ENCODE measurements around the gene RAB21. TPM values are rescaled to one million over a fixed set of nuclear protein-coding genes. Genes with fewer than 3 reads are reported as not detected.

RAB21 gene
- total and polyA plus RNA-seq, 2 of the 4 experiments (the other 2 are of a cell fraction), result 13.8 to 15.0 TPM

DNA sequence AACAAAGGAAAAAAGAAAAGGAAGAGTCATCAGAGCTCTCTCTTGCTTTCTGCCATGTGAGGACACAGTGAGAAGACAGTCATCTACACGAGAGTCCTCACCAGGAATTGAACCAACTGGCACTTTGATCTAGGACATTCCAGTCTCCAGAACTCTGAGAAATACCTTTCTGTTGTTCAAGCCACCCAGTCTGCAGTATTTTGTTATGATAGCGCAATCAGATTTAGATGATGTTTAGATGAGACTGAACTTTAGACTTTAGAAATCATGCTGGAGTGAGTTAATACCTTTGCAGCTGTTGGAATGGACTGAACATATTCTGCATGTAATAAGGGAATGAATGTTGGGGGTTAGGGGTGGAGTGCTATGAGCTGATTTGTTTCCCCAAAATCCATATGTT, 28.1 kb upstream of the RAB21 start:
- Histone ChIP-seq H4K91ac (ENCODE audit: insufficient read depth, low read depth, low read length) (no peak overlapping the region), H3K79me1 (ENCODE audit: low read depth in 1 of 2, low read length in 2 of 2) (no peaks in the 10 kb centered on the region), H4K20me1 (ENCODE audit: insufficient read depth, low read length) (no peaks in the 10 kb centered on the region), H3K56ac (ENCODE audit: extremely low read depth, insufficient read depth, low read length) (no peak overlapping the region), H3K36me3 (ENCODE audit: control insufficient read depth, insufficient read depth, low read length) (no peaks in the 10 kb centered on the region), H3K23ac (ENCODE audit: low read depth, low read length) (no peak overlapping the region), H4K5ac (ENCODE audit: low read depth, low read length) (no peak overlapping the region), H2BK5ac (ENCODE audit: low read depth, low read length, poor library complexity, severe bottlenecking) (no peak overlapping the region), H3K27me3 (ENCODE audit: control insufficient read depth, insufficient read depth, low read length) (no peaks in the 10 kb centered on the region), H3K14ac (replicated peaks; ENCODE audit: low read depth, low read length) (no peak overlapping the region), H2AK5ac (ENCODE audit: low read depth, low read length) (no peak overlapping the region), H3K27ac (ENCODE audit: insufficient read depth, low read length) (no peak overlapping the region), H3K4me3 (ENCODE audit: insufficient read depth, low read depth, low read length) (no peak overlapping the region), H3K9me3 (ENCODE audit: control insufficient read depth, insufficient read depth, low read length) (no peaks in the 10 kb centered on the region), H3K18ac (ENCODE audit: low read depth, low read length) (no peak overlapping the region), H3K9ac (ENCODE audit: low read depth, low read length) (no peak overlapping the region), H3K4ac (ENCODE audit: low read depth, low read length) (no peak overlapping the region), H3K4me1 (ENCODE audit: control insufficient read depth, insufficient read depth, low read length) (no peaks in the 10 kb centered on the region), H2BK120ac (ENCODE audit: low read depth, low read length) (no peak overlapping the region), H2BK15ac (ENCODE audit: low read depth, low read length) (no peak overlapping the region), H2BK20ac (ENCODE audit: low read depth, low read length) (no peak overlapping the region), H3K4me2 (ENCODE audit: low read depth, low read length) (no peak overlapping the region), H3K9me1 (ENCODE audit: insufficient read depth, low read length) (no peaks in the 10 kb centered on the region), H4K8ac (ENCODE audit: low read depth in 2 of 2, low read length in 2 of 2) (no peak overlapping the region), H2AFZ (replicated peaks; ENCODE audit: low read length, poor library complexity) (no peak overlapping the region), H2AK9ac (replicated peaks; ENCODE audit: low read depth, low read length, poor library complexity) (no peak overlapping the region)
- intact Hi-C loops (cut with micrococcal nuclease), result no loop called here
- POLR2A ChIA-PET (ENCODE audit: unreplicated experiment), result no interaction called here
- TF ChIP-seq MAZ (IDR thresholded peaks at IDR 0.05; ENCODE audit: borderline replicate concordance, low read depth, low read length), result no peak
- TF ChIP-seq CHD1 (IDR thresholded peaks at IDR 0.05; ENCODE audit: low read depth, low read length), result no peak
- no peak for TF ChIP-seq BHLHE40 (IDR thresholded peaks at IDR 0.05; ENCODE audit: low read depth, low read length)
- TF ChIP-seq SMC3 (IDR thresholded peaks at IDR 0.05; ENCODE audit: low read depth, low read length), result no peak
- TF ChIP-seq CEBPB (IDR thresholded peaks at IDR 0.05; ENCODE audit: low read depth, low read length), result no peak
- no peak for TF ChIP-seq RCOR1 (IDR thresholded peaks at IDR 0.05; ENCODE audit: insufficient replicate concordance, low read length)
- TF ChIP-seq MAFK (IDR thresholded peaks at IDR 0.05; ENCODE audit: low read depth, low read length), result no peak
- TF ChIP-seq, protein P1, sequence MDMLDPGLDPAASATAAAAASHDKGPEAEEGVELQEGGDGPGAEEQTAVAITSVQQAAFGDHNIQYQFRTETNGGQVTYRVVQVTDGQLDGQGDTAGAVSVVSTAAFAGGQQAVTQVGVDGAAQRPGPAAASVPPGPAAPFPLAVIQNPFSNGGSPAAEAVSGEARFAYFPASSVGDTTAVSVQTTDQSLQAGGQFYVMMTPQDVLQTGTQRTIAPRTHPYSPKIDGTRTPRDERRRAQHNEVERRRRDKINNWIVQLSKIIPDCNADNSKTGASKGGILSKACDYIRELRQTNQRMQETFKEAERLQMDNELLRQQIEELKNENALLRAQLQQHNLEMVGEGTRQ (IDR thresholded peaks at IDR 0.05; ENCODE audit: low read depth, low read length), result no peak
- TF ChIP-seq RAD21 (IDR thresholded peaks at IDR 0.05; ENCODE audit: low read length), result no peak
- no peak for TF ChIP-seq FOS (IDR thresholded peaks at IDR 0.05; ENCODE audit: low read depth, low read length)
- no peak for TF ChIP-seq NFE2L2 (IDR thresholded peaks at IDR 0.05; ENCODE audit: low read depth, low read length)
- TF ChIP-seq MXI1 (IDR thresholded peaks at IDR 0.05; ENCODE audit: borderline replicate concordance, low read depth, low read length), result no peak
- TF ChIP-seq, protein P2, sequence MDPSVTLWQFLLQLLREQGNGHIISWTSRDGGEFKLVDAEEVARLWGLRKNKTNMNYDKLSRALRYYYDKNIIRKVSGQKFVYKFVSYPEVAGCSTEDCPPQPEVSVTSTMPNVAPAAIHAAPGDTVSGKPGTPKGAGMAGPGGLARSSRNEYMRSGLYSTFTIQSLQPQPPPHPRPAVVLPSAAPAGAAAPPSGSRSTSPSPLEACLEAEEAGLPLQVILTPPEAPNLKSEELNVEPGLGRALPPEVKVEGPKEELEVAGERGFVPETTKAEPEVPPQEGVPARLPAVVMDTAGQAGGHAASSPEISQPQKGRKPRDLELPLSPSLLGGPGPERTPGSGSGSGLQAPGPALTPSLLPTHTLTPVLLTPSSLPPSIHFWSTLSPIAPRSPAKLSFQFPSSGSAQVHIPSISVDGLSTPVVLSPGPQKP (IDR thresholded peaks at IDR 0.05; ENCODE audit: borderline replicate concordance, low read depth, low read length), result no peak
- TF ChIP-seq POLR2A (IDR thresholded peaks at IDR 0.05; ENCODE audit: low read depth, low read length), result no peak
- TF ChIP-seq RFX5 (IDR thresholded peaks at IDR 0.05; ENCODE audit: low read depth, low read length), result no peak
- TF ChIP-seq, protein P3, sequence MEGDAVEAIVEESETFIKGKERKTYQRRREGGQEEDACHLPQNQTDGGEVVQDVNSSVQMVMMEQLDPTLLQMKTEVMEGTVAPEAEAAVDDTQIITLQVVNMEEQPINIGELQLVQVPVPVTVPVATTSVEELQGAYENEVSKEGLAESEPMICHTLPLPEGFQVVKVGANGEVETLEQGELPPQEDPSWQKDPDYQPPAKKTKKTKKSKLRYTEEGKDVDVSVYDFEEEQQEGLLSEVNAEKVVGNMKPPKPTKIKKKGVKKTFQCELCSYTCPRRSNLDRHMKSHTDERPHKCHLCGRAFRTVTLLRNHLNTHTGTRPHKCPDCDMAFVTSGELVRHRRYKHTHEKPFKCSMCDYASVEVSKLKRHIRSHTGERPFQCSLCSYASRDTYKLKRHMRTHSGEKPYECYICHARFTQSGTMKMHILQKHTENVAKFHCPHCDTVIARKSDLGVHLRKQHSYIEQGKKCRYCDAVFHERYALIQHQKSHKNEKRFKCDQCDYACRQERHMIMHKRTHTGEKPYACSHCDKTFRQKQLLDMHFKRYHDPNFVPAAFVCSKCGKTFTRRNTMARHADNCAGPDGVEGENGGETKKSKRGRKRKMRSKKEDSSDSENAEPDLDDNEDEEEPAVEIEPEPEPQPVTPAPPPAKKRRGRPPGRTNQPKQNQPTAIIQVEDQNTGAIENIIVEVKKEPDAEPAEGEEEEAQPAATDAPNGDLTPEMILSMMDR (conservative IDR thresholded peaks at IDR 0.05; ENCODE audit: low read depth, low read length), result no peak
- BruUV-seq (replicated peaks), result no TSS peak
- ATAC-seq (ENCODE audit: low read depth), result no peak
- CTCF ChIA-PET, result no interaction called here
- no peak for DNase-seq
- dilution Hi-C loops (cut with HindIII; ENCODE audit: low sequenced_read_pairs, unreplicated experiment), result no loop called here
- in situ Hi-C loops (cut with MboI; ENCODE audit: low sequenced_read_pairs), result no loop called here
- WGBS, 2 experiments (ENCODE audit: extremely low coverage in 2 of 2, insufficient read length in 1 of 2), result 90% methylated on average over 2 of the region's 2 CpGs; no CpG with 5 or more reads in 1 of the 2 experiments

Measured in IMR-90 (cell line).